GM19240 (cell line): ENCODE measurements around the gene CAMK1.

ENCODE experiments used
- DNase-seq: peaks from one replicate; pipeline ENCODE4 v3.0.0; 2011; ENCODE audit warnings: low spot score; ENCODE audit not compliant: insufficient read length

The CAMK1 gene

GRCh38 chr3:9743548-9743947 lies 26.2 kb downstream of the CAMK1 start:
- no peak for DNase-seq

- no peak for DNase-seq
Measured at GRCh38 chr3:9742560-9742959, 27.2 kb downstream of the CAMK1 start.

GRCh38 chr3:9739181-9739580 lies 30.6 kb downstream of the CAMK1 start:
- no peak for DNase-seq

GRCh38 chr3:9736831-9737230 lies 32.9 kb downstream of the CAMK1 start:
- DNase-seq = no peak

- no peak for DNase-seq
Measured at GRCh38 chr3:9732740-9733115, 37.0 kb downstream of the CAMK1 start.

GRCh38 chr3:9732080-9732739 lies 37.5 kb downstream of the CAMK1 start:
- peak; percentile 27 for DNase-seq

GRCh38 chr3:9731206-9732079 lies 38.3 kb downstream of the CAMK1 start, which contains the start of gene BRPF1:
TSS of gene BRPF1 (plus strand) at chr3:9731735. CDS start at chr3:9734141, 2,406 bp downstream.
- DNase-seq = peak; percentile 98

GRCh38 chr3:9730657-9731205 lies 39.0 kb downstream of the CAMK1 start:
- no peak for DNase-seq

- no peak for DNase-seq
Measured at GRCh38 chr3:9729419-9729818, 40.3 kb downstream of the CAMK1 start.

GRCh38 chr3:9727743-9728142 lies 42.0 kb downstream of the CAMK1 start:
- DNase-seq = no peak

- no peak for DNase-seq
Measured at GRCh38 chr3:9727041-9727595, 42.6 kb downstream of the CAMK1 start.

GRCh38 chr3:9725775-9726515 lies 43.8 kb downstream of the CAMK1 start:
- DNase-seq = no peak

GRCh38 chr3:9721700-9722060 lies 48.1 kb downstream of the CAMK1 start:
- no peak for DNase-seq

- DNase-seq = no peak
Measured at GRCh38 chr3:9721015-9721699, 48.6 kb downstream of the CAMK1 start.

GRCh38 chr3:9718118-9718517 lies 51.6 kb downstream of the CAMK1 start:
- DNase-seq = no peak

GRCh38 chr3:9717563-9717962 lies 52.2 kb downstream of the CAMK1 start:
- no peak for DNase-seq

- DNase-seq = no peak
Measured at GRCh38 chr3:9716801-9717555, 52.8 kb downstream of the CAMK1 start.

GRCh38 chr3:9715764-9716437 lies 53.8 kb downstream of the CAMK1 start:
- DNase-seq = no peak

- DNase-seq = no peak
Measured at GRCh38 chr3:9715136-9715535, 54.6 kb downstream of the CAMK1 start.

- DNase-seq = no peak
Measured at GRCh38 chr3:9713142-9713541, 56.6 kb downstream of the CAMK1 start.
